ENCODE data around the gene GDF15.

- TF ChIP-seq POLR2A (IDR thresholded peaks at IDR 0.05; ENCODE audit: low read depth, low read length), result no peak
- TF ChIP-seq, protein P1, sequence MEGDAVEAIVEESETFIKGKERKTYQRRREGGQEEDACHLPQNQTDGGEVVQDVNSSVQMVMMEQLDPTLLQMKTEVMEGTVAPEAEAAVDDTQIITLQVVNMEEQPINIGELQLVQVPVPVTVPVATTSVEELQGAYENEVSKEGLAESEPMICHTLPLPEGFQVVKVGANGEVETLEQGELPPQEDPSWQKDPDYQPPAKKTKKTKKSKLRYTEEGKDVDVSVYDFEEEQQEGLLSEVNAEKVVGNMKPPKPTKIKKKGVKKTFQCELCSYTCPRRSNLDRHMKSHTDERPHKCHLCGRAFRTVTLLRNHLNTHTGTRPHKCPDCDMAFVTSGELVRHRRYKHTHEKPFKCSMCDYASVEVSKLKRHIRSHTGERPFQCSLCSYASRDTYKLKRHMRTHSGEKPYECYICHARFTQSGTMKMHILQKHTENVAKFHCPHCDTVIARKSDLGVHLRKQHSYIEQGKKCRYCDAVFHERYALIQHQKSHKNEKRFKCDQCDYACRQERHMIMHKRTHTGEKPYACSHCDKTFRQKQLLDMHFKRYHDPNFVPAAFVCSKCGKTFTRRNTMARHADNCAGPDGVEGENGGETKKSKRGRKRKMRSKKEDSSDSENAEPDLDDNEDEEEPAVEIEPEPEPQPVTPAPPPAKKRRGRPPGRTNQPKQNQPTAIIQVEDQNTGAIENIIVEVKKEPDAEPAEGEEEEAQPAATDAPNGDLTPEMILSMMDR (IDR thresholded peaks at IDR 0.05; ENCODE audit: extremely low read depth in 1 of 2, insufficient read depth in 1 of 2, low read depth in 1 of 2, low read length in 2 of 2), result no peak
- TF ChIP-seq, protein P2, sequence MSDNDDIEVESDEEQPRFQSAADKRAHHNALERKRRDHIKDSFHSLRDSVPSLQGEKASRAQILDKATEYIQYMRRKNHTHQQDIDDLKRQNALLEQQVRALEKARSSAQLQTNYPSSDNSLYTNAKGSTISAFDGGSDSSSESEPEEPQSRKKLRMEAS (IDR thresholded peaks at IDR 0.05; ENCODE audit: insufficient read depth, insufficient read length), result no peak
- no peak for TF ChIP-seq EZH2 (IDR thresholded peaks at IDR 0.05; ENCODE audit: borderline replicate concordance, low read depth, low read length, severe bottlenecking)
Observed at GRCh38 chr19:18423258-18424020, 37.5 kb downstream of the GDF15 start.

Measured in endothelial cell of umbilical vein (primary cell).